Activated CD4-positive, alpha-beta T cell treated with anti-CD3 and anti-CD28 coated beads for 24 hours (primary cell): ENCODE data around the gene CDX2.
"Not testable (repeated sequence)": the region's sequence is repeated elsewhere in the genome, so short reads cannot be mapped to it uniquely, and the experiment has no call there.

Experiments
- DNase-seq, 2 donors: peaks; one replicate each; pipeline ENCODE4 v3.0.0-alpha.2; 2020; ENCODE audit warnings: low read depth in 2 of 2

CDX2 gene, protein sequence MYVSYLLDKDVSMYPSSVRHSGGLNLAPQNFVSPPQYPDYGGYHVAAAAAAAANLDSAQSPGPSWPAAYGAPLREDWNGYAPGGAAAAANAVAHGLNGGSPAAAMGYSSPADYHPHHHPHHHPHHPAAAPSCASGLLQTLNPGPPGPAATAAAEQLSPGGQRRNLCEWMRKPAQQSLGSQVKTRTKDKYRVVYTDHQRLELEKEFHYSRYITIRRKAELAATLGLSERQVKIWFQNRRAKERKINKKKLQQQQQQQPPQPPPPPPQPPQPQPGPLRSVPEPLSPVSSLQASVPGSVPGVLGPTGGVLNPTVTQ

DNA sequence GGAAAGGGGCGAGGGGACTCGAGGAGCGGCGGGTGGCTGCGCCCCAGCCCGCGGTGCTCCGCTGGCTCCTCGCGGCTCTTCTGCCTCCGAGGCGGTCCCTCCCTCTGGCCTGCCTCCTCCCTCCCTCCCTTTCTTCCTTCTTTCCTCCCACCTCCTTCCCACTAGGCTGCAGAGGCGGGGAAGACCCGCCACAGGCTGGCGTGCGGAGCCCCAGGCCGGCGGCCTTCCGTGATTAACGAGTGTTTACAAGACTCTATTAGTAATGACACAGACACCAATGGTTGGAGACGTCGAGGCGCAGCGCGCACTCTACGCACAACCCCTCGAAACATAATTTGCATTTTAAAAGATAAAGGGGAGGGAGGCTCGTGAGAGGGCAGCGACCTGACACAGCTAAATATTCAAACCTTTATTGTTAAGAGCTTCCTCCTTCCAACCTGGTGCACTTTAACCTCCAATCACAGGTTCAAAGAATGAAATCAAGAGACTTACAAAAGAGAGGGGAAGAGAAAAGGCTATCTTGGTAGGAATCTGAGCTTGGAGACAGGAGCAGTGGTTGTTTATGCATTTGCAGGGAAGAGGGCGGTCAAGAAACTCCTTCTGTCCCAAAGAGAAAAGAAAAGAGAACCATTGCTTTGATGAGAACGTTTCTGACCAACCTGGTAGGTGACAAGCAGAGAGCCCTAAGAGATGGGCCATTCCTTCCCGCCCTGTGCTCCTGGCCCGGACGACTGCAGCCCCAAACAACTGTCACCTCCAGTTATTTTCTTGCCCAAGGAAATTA lies at the start of gene CDX2:
CDX2 (minus strand) TSS at position 234 of the 784 bp plus-strand sequence. CDS start 309 bp downstream, outside the sequence.
- DNase-seq, result no peak

DNA sequence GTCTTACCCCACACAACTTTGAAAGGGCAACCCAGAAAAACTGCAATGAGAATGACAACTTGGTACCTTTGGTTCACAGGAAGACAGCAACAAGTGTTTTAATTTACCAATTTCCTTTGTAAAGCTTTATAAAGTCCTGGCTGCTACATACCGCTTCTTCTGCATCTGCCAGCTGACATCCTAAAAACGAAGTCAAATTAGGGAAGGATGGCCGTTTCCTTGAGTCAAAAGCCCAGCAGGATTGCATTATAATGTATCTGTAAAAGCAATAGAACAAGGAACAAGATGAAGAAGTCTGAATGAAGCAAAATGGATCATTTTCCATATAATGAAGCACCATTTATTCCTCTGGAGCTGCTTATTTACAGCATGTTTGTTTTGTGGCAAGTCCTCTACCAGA lies 45.2 kb upstream of the CDX2 start:
- no peak for DNase-seq

DNA sequence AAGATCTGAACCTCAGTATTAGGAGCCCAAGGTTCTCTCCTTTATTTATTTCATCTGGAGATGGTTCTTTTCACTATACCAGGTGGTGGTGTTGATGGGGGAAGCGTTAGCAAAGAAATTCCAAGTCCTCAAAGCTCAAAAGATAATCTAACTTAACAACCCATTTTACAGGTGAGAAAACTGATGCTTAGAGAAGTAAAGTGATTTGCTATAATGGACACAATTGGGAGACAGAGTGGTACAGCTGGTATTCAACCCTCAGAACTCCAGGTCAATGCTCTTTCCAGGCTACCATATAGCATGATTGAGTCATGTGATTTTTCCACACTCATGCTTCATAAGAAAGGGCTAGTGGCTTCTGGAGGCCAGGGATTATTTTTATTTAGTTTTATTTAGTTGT lies 44.4 kb upstream of the CDX2 start:
- no peak for DNase-seq

DNA sequence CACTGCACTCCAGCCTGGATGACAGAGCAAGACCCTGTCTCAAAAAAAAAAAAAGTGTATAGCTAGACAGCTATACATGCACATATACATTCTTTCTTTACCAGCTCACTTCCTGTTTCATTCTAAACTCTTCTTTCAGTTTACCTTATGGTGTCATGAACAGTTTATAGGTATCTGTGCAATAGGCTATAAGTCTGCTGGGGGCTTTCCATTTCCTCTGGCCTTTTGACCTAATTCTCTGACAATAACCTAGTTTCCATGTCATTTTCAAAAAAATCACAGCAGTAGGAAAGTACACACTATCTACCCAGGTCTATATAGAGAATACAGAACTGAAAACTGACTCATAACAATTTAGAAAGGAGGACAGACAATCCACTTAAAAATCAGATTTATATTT lies 43.8 kb upstream of the CDX2 start:
- no peak for DNase-seq

DNA sequence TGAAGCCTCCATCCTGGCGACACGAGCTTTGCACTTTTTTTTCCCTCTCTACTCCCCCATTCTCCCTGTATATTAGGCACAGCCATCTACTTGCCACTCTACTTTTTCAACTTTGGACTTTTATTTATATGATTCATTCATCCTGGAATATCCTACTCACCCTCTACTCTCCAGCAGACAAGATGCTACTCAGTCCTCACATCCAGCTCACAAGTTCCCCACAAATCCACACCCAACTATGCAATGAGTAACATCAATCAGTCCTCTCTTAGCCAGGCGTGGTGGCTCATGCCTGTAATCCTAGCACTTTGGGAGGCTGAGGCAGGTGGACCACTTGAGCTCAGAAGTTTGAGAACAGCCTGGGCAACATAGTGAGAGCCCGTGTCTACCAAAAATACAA lies 43.3 kb upstream of the CDX2 start:
- no peak for DNase-seq

DNA sequence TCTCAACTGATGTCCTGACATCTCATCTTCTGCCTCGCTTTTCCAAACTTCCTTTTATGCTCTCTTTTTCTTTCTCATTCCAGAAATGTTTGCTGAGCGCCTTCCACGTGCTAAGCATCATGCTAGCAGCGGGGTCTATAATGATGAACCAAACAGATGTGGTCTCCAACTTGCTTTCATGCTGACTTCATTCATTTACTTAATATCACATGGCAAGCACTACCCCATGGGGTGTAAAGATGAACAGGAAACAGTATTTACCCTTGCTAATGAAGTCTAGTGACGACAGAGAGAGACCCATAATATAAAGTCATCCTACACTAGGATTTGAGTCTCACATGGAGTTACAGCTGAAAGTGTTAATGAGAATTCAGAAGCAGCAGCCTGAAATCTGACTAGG lies 40.9 kb upstream of the CDX2 start:
- no peak for DNase-seq

DNA sequence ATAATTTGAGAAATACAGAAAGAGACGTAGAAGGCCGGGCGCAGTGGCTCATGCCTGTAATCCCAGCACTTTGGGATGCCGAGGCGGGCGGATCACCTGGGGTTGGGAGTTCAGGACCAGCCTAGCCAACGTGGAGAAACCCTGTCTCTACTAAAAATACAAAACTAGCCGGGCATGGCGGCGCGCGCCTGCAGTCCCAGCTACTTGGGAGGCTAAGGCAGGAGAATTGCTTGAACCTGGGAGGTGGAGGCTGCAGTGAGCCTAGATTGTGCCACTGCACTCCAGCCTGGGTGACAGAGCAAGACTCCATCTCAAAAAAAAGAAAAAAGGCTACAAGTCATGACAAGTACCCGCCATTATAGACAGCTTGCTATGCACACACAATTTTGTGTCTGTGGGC lies 35.9 kb upstream of the CDX2 start:
- not testable (repeated sequence) for DNase-seq

DNA sequence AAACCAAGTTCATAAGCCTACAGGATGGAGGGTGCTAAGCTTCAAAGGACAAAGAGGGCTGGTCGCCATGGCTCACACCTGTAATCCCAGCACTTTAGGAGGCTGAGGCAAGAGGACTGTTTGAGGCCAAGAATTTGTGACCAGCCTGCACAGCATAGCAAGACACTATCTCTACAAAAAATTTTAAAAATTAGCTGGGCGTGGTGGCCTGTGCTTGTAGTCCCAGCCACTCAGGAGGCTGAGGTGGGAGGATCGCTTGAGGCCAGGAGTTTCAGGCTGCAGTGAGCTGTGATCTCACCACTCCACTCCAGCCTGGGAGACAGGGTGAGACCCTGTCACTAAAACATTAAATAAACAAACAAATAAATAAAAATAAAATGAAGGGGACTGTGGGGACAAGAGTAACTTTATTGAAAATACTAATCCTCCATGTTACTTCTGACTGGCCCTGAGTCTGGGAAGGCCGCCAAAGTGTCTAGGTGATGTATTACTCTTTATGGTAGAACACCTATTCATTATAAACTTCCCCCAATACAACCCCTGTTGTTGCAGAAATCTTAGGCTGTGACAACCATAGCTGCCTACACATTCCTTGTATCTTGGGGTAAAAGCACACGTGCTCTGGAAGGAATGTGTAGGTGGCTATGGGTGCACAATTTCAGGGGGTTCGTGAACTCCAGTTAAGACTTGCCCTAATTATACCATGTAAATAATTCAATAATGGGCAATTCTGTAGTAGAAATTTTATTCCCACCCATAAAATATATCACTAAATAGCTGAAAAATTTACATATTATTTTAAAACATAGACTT lies 34.0 kb upstream of the CDX2 start:
- no peak for DNase-seq

DNA sequence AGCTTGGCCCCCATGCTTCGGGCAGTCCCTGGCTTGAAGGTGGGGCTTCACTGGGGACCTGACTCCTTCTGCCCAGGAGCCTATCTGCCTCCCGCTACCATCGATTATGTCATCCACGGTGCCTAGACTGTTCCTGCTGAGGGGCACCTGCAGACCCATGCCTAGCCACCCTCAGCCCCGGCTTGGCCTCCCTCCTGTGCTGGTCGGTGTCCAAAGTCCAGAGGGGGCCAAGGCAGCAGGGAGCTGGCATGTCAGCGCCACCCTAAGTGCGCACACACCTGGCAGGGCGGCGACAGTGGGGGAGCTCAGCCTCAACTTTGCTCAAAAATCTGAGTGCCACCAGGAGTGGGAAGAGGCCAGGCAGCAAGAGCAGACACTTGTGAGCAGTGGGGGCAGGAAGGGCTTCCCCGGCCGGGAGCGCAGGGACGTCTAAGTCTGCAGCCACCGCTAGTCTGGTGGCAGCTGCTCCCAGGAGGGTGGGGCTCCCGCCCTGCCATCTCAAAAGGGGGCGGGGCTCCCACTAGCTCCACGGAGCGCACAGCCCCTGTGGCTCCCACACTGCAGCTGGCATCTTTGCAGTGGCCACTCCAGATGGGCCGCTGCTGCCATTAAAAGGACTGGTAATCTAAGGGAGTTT lies 32.8 kb upstream of the CDX2 start:
- no peak for DNase-seq

DNA sequence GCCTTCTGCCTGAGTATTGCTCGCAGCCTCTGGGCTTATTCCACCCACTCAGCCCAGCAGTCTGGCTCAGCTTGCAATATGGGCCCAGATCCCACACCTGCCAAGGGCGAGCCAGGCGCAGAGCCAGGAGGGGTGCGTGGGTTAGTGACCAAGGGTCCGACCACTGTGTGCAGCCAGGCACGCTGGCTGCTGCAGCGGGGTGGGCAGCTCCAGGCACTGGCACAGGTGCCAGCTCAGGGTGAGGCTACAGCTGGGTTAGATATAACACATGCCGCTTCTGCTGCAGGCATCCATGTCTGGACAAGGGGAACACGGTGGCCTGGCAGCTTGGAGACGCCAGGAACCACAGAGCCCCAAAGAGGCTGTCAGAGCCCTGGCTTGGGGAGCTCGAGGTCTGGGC lies 31.9 kb upstream of the CDX2 start:
- DNase-seq, result no peak

DNA sequence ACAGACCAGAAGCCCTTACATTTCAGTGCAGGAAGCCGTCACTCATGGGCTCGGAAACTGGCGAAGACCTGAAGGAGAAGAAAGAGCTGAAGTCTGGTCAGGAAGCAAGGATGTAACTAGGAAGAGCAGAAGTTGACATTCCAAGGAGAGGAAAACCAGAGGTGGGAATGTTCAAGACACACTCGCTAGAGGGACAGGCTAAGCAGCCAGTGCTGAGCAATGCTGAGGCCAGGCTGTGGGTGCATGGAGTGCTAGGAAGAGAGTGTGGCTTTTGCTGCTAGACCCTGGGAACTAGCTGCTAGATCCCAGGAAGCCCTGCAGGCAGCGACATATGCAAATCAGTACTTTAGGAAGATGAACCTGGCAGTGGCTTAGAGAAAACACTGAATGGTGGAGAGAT lies 31.5 kb upstream of the CDX2 start:
- no peak for DNase-seq

DNA sequence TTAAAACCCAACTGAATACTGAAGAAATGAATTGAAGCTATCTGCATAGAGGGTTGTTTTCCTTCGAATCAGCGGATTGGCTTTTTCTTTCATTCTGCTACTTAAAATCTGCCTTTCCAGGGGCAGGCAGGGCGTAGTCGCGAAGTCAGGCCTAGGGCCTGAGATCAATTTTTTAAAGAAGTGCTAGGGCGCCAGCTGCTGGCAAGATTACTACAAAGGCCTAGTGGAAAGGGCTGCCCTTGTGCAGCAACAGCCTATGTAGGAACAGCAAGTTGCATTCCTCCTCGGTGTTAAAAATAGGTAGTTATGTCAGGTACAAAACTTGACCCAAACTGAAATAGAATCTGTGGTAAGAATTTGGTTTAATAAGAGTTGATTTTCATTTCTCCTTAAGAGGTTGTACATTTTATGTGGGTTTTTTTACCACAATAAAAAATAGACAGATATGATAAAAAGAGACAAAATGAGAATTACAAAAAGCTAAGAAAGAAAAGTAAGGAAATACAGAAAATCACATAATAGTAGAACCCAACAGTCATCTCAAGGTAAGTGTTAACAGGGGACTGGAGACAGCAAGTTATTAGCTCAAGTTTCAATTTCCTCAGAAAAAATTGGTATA lies 28.9 kb upstream of the CDX2 start:
- DNase-seq, result no peak

DNA sequence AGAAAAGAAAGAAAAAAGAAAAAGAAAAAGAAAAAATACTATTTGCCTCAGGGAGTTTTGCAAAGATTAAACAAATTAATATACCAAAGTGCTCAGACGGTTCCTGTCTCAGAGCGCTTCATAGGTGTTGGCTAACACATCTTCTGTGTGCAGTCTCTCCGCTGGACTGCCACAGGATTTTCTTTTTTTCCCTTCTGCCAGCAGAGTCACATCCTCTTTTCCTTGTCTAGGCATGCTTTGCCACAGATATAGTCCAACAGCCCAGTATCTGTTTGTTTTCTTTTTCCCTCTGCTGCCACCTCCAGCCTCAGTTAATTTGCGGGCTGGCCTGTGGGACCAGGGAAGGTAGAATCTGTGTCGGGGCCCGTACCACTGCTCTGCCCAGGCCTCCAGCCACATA lies 22.8 kb upstream of the CDX2 start:
- DNase-seq, result no peak

DNA sequence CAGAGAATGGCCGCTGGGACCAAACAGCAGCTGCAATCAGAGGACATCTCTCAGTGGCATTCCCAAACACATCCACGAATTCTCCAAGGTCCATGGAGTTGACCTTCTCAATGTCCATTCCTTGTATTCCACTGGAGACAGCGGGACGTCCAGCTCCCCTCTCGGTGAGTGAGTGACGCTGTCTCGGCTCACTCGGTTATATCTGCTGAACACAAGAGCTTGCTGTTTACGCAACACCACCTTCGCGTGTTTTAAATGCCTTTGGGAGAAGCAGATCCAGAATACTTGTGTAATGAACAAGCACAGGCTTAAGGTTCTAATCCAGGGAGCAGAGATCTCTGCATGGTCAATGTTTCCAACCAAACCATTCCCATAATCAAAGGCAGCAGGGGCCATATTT lies 19.4 kb upstream of the CDX2 start, which contains the start of gene URAD:
URAD (minus strand) TSS at position 174 of the 400 bp plus-strand sequence; CDS start at position 118, 56 bp downstream.
- DNase-seq, result no peak

DNA sequence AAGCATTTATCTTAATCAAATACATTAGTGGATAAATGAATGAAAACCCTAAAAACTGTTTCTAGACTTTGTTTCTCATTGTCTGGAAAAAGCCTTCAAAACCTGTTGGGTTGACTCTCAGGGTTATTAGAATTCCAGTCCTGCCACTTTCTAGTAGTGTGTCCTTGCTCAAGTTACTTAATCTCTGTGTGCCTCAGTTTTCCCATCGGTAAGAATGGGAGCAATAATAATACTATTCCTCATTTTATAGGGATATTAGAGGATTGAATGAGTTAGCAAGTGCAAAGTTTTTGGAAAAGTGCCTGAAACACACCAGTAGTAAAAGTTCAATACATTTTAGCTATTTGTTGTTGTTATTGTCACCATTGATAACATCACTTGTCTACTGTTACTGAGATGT lies 16.5 kb upstream of the CDX2 start:
- no peak for DNase-seq

DNA sequence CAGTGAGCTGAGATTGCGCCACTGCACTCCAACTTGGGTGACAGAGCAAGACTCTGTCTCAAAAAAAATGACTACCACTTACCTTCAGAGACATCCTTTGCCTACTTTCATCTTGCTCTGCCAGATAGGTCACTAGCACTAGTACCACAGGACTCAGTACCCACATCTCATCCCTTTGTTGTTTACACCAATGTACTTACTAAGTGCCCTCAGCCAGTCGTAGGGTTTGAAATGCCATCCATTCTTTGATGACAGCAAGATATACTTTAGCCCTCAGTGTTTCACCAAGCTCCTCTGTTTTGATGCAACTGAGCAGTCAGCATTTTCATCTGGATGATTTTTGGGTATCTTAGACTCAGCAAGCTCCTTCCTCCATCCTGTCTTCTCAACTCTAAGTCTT lies 13.2 kb upstream of the CDX2 start:
- no peak for DNase-seq

DNA sequence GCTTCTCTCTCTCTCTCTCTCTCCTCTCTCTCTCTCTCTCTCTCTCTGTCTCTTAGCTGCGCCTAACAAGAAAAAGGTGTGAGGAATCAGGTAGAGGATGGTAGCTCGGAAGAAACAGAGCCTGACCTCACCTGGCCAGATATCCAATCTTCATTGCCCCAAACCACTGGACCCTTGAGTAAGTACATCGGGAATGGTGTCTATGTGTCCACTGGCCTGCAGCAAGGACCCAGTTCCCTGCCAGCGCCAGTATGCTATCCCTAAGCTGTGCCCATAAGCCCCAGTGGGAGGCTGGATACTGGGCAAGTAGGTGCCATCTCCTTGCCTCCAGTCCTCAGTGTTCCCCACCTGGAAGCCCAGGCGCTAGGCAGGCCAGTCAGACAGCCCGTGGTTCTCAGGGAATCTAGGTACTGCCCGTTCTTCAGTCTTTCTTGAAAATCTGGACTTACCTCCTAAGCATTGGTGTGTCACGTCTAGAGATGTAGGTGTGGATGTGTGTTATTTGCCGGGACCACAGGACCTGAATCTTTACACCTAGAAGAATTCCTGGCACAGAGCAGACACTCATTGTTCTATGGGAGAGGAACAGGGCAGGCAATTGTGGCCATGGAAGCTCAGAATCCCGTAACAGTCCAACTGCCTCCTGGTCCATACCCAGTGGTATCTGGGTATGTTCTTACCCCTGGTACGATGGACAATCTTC lies 12.0 kb upstream of the CDX2 start:
- DNase-seq, result no peak

DNA sequence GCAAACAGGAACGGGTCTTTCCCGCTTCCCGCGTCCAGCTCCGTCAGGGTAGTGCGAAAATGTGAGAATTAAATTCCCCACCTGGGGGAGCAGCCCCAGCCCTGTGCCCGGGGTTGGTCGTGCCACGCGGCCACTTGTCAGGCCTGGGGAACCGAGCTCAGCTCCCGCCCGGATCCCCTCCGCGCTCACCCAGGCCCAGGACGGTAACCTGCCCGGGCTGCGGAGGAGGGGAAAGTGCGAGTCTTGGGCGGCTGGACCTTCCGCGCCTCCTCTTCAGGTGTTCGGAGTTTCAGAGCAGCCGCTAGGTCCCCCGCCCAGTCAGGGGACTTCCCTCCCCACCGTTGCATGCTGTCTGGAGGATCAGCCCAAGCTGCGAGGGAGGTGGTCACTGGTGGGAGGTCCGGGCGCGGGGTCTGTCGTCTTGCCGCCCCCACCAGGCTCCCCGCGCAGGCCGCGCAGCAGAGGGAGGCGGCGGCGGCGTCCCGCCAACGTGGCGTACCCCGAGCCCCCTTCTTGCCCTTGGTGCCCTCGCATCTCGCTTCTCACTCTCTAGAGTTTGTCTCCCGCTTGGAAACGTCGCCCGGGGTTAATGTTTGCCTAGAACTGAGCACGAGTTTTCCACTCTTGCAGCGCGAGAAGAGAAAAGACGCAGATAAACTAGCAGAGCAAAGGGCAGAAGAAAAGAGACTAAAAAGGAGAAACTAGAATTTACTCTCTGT lies 11.3 kb upstream of the CDX2 start:
- no peak for DNase-seq

DNA sequence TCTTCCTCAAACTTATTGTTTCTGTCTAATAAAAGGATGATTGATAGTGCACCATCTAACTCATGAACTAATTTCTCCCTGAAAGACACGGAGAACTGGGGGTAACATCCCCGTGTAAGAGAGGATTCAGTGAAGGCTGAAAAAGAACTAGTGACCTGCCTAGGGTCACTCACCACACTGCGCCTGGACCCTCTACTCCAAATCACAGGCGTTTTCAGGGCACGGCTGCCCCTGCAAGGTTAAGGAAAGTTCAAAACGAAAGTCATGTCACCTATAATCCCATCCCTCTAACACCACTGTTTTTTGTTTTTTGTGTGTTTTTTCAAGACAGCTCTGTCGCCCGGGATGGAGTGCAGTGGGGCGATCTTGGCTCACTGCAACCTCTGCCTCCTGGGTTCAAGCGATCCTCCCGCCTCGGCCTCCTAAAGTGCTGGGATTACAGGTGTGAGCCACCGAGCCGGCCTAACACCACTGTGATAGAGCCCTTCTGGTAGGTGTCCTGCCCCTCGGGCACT lies 10.7 kb upstream of the CDX2 start:
- no peak for DNase-seq
